Measurements from ENCODE around the gene SKAP1.
"Not testable (repeated sequence)": the region's sequence is repeated elsewhere in the genome, so short reads cannot be mapped to it uniquely, and the experiment has no call there.

SKAP1 gene

GRCh38 chr17:48357779-48358602, 72.0 kb downstream of the SKAP1 start:
- no peak overlapping the region for H3K4me3 ChIP-seq (ENCODE audit: low read length)
- H3K9ac ChIP-seq (ENCODE audit: low read depth, low read length): no peak overlapping the region
- no peaks in the 10 kb centered on the region for H3K36me3 ChIP-seq (ENCODE audit: insufficient read depth, low read length)
- no peak overlapping the region for H3K4me2 ChIP-seq (ENCODE audit: low read length)
- peaks cover 20% of the 10 kb centered on the region for H3K27me3 ChIP-seq (ENCODE audit: control insufficient read depth, insufficient read depth, low read length)
- H3K4me1 ChIP-seq (ENCODE audit: control insufficient read depth, insufficient read depth, low read length): no peaks in the 10 kb centered on the region
- no peaks in the 10 kb centered on the region for H3K9me3 ChIP-seq (replicated peaks; ENCODE audit: low read length)

GRCh38 chr17:48356866-48357265, 73.1 kb downstream of the SKAP1 start:
- Histone ChIP-seq H3K9me3 (replicated peaks; ENCODE audit: low read length) (no peaks in the 10 kb centered on the region), H3K36me3 (ENCODE audit: insufficient read depth, low read length) (no peaks in the 10 kb centered on the region), H3K4me1 (ENCODE audit: control insufficient read depth, insufficient read depth, low read length) (no peaks in the 10 kb centered on the region), H3K4me3 (ENCODE audit: low read length) (no peak overlapping the region), H3K27me3 (ENCODE audit: control insufficient read depth, insufficient read depth, low read length) (peaks cover 11% of the 10 kb centered on the region), H3K9ac (ENCODE audit: low read depth, low read length) (no peak overlapping the region), H3K4me2 (ENCODE audit: low read length) (no peak overlapping the region)

- no peaks in the 10 kb centered on the region for H3K4me1 ChIP-seq (ENCODE audit: control insufficient read depth, insufficient read depth, low read length)
- no peaks in the 10 kb centered on the region for H3K36me3 ChIP-seq (ENCODE audit: insufficient read depth, low read length)
- H3K4me3 ChIP-seq (ENCODE audit: low read length): no peak overlapping the region
- H3K9me3 ChIP-seq (replicated peaks; ENCODE audit: low read length): no peaks in the 10 kb centered on the region
- H3K27me3 ChIP-seq (ENCODE audit: control insufficient read depth, insufficient read depth, low read length): peaks cover 16% of the 10 kb centered on the region
- H3K9ac ChIP-seq (ENCODE audit: low read depth, low read length): no peak overlapping the region
- no peak overlapping the region for H3K4me2 ChIP-seq (ENCODE audit: low read length)
Observed at GRCh38 chr17:48352630-48353029, 77.4 kb downstream of the SKAP1 start.

- H3K9ac ChIP-seq (ENCODE audit: low read depth, low read length): peak overlapping the region; percentile 16
- peaks cover 22% of the 10 kb centered on the region for H3K27me3 ChIP-seq (ENCODE audit: control insufficient read depth, insufficient read depth, low read length)
Observed at GRCh38 chr17:48351911-48352332, 78.1 kb downstream of the SKAP1 start.

GRCh38 chr17:48348352-48348751, 81.7 kb downstream of the SKAP1 start:
- Histone ChIP-seq H3K36me3 (ENCODE audit: insufficient read depth, low read length) (no peaks in the 10 kb centered on the region), H3K4me1 (ENCODE audit: control insufficient read depth, insufficient read depth, low read length) (no peaks in the 10 kb centered on the region), H3K9ac (ENCODE audit: low read depth, low read length) (no peak overlapping the region), H3K4me2 (ENCODE audit: low read length) (no peak overlapping the region), H3K9me3 (replicated peaks; ENCODE audit: low read length) (no peaks in the 10 kb centered on the region), H3K27me3 (ENCODE audit: control insufficient read depth, insufficient read depth, low read length) (peaks cover 28% of the 10 kb centered on the region), H3K4me3 (ENCODE audit: low read length) (no peak overlapping the region)

More at GRCh38 chr17:48351911-48352332, 78.1 kb downstream of the SKAP1 start:
- H3K9me3 ChIP-seq (replicated peaks; ENCODE audit: low read length): no peaks in the 10 kb centered on the region
- H3K4me2 ChIP-seq (ENCODE audit: low read length): peak overlapping the region; percentile 5
- no peaks in the 10 kb centered on the region for H3K36me3 ChIP-seq (ENCODE audit: insufficient read depth, low read length)
- no peak overlapping the region for H3K4me3 ChIP-seq (ENCODE audit: low read length)
- no peaks in the 10 kb centered on the region for H3K4me1 ChIP-seq (ENCODE audit: control insufficient read depth, insufficient read depth, low read length)

- no peak overlapping the region for H3K4me2 ChIP-seq (ENCODE audit: low read length)
- H3K9me3 ChIP-seq (replicated peaks; ENCODE audit: low read length): no peaks in the 10 kb centered on the region
- H3K4me1 ChIP-seq (ENCODE audit: control insufficient read depth, insufficient read depth, low read length): no peaks in the 10 kb centered on the region
- H3K9ac ChIP-seq (ENCODE audit: low read depth, low read length): no peak overlapping the region
- no peaks in the 10 kb centered on the region for H3K36me3 ChIP-seq (ENCODE audit: insufficient read depth, low read length)
- no peak overlapping the region for H3K4me3 ChIP-seq (ENCODE audit: low read length)
- H3K27me3 ChIP-seq (ENCODE audit: control insufficient read depth, insufficient read depth, low read length): peaks cover 31% of the 10 kb centered on the region
Observed at GRCh38 chr17:48347177-48347576, 82.8 kb downstream of the SKAP1 start.

- no peak overlapping the region for H3K4me2 ChIP-seq (ENCODE audit: low read length)
- H3K9ac ChIP-seq (ENCODE audit: low read depth, low read length): no peak overlapping the region
- no peak overlapping the region for H3K4me3 ChIP-seq (ENCODE audit: low read length)
- no peaks in the 10 kb centered on the region for H3K36me3 ChIP-seq (ENCODE audit: insufficient read depth, low read length)
- no peaks in the 10 kb centered on the region for H3K4me1 ChIP-seq (ENCODE audit: control insufficient read depth, insufficient read depth, low read length)
- no peaks in the 10 kb centered on the region for H3K9me3 ChIP-seq (replicated peaks; ENCODE audit: low read length)
- peaks cover 39% of the 10 kb centered on the region for H3K27me3 ChIP-seq (ENCODE audit: control insufficient read depth, insufficient read depth, low read length)
Observed at GRCh38 chr17:48344251-48344650, 85.8 kb downstream of the SKAP1 start.

- no peaks in the 10 kb centered on the region for H3K4me1 ChIP-seq (ENCODE audit: control insufficient read depth, insufficient read depth, low read length)
- no peaks in the 10 kb centered on the region for H3K9me3 ChIP-seq (replicated peaks; ENCODE audit: low read length)
- H3K4me3 ChIP-seq (ENCODE audit: low read length): no peak overlapping the region
- peaks cover 38% of the 10 kb centered on the region for H3K27me3 ChIP-seq (ENCODE audit: control insufficient read depth, insufficient read depth, low read length)
- H3K9ac ChIP-seq (ENCODE audit: low read depth, low read length): no peak overlapping the region
- no peaks in the 10 kb centered on the region for H3K36me3 ChIP-seq (ENCODE audit: insufficient read depth, low read length)
- H3K4me2 ChIP-seq (ENCODE audit: low read length): no peak overlapping the region
Observed at GRCh38 chr17:48340916-48341315, 89.1 kb downstream of the SKAP1 start.

- no peaks in the 10 kb centered on the region for H3K9me3 ChIP-seq (replicated peaks; ENCODE audit: low read length)
- peaks cover 55% of the 10 kb centered on the region for H3K27me3 ChIP-seq (ENCODE audit: control insufficient read depth, insufficient read depth, low read length)
- no peak overlapping the region for H3K4me2 ChIP-seq (ENCODE audit: low read length)
- no peak overlapping the region for H3K9ac ChIP-seq (ENCODE audit: low read depth, low read length)
- H3K4me1 ChIP-seq (ENCODE audit: control insufficient read depth, insufficient read depth, low read length): no peaks in the 10 kb centered on the region
- H3K4me3 ChIP-seq (ENCODE audit: low read length): no peak overlapping the region
- no peaks in the 10 kb centered on the region for H3K36me3 ChIP-seq (ENCODE audit: insufficient read depth, low read length)
Observed at GRCh38 chr17:48338720-48339119, 91.3 kb downstream of the SKAP1 start.

GRCh38 chr17:48337903-48338302, 92.1 kb downstream of the SKAP1 start:
- not testable (repeated sequence) for H3K9ac ChIP-seq (ENCODE audit: low read depth, low read length)
- H3K27me3 ChIP-seq (ENCODE audit: control insufficient read depth, insufficient read depth, low read length): peaks cover 63% of the 10 kb centered on the region

GRCh38 chr17:48336986-48337385, 93.0 kb downstream of the SKAP1 start:
- Histone ChIP-seq H3K27me3 (ENCODE audit: control insufficient read depth, insufficient read depth, low read length) (peaks cover 65% of the 10 kb centered on the region), H3K4me3 (ENCODE audit: low read length) (no peak overlapping the region), H3K4me2 (ENCODE audit: low read length) (no peak overlapping the region), H3K4me1 (ENCODE audit: control insufficient read depth, insufficient read depth, low read length) (no peaks in the 10 kb centered on the region), H3K9me3 (replicated peaks; ENCODE audit: low read length) (no peaks in the 10 kb centered on the region), H3K36me3 (ENCODE audit: insufficient read depth, low read length) (no peaks in the 10 kb centered on the region), H3K9ac (ENCODE audit: low read depth, low read length) (no peak overlapping the region)

More at GRCh38 chr17:48337903-48338302, 92.1 kb downstream of the SKAP1 start:
- not testable (repeated sequence) for H3K36me3 ChIP-seq (ENCODE audit: insufficient read depth, low read length); H3K4me2 ChIP-seq (ENCODE audit: low read length); H3K4me3 ChIP-seq (ENCODE audit: low read length); H3K9me3 ChIP-seq (replicated peaks; ENCODE audit: low read length); H3K4me1 ChIP-seq (ENCODE audit: control insufficient read depth, insufficient read depth, low read length)

All from skeletal muscle satellite cell (primary cell).